Aorta (tissue), 5 donors: ENCODE results near the gene APAF1. TPM values are rescaled to one million over a fixed set of nuclear protein-coding genes. Genes with fewer than 3 reads are reported as not detected.

ENCODE experiments used
- ATAC-seq: fragments of 200-7000 bp; cut with Tn5 transposase; one replicate; pipeline ENCODE4 v1.9.1; 2022; ENCODE audit warnings: moderate library complexity; ENCODE audit not compliant: low FRiP score
- DNase-seq, 2 donors: peaks; one replicate each; pipeline ENCODE4 v3.0.0-alpha.2; 2020
- H3K27ac ChIP-seq, 2 donors: one replicate each; pipeline ENCODE4 v1.5.1; 2013; ENCODE audit warnings: low read length in 2 of 2, mild to moderate bottlenecking in 2 of 2, moderate library complexity in 2 of 2, control low read depth in 1 of 2, inconsistent platforms in 1 of 2, low read depth in 1 of 2
- H3K27me3 ChIP-seq, 2 donors: one replicate each; pipeline ENCODE4 v1.6.1; 2013; ENCODE audit warnings: control low read depth in 1 of 2, low read length in 1 of 2, mild to moderate bottlenecking in 1 of 2, moderate library complexity in 1 of 2; ENCODE audit not compliant: insufficient read depth in 2 of 2, control insufficient read depth in 1 of 2
- H3K36me3 ChIP-seq, 2 donors: one replicate each; pipeline ENCODE4 v1.6.1; 2013; ENCODE audit warnings: control low read depth in 1 of 2, low read length in 1 of 2, mild to moderate bottlenecking in 1 of 2; ENCODE audit not compliant: insufficient read depth in 2 of 2, control insufficient read depth in 1 of 2
- H3K4me1 ChIP-seq, 2 donors: one replicate each; pipeline ENCODE4 v1.6.1; 2013; ENCODE audit warnings: low read length in 2 of 2, control low read depth in 1 of 2, mild to moderate bottlenecking in 1 of 2, moderate library complexity in 1 of 2; ENCODE audit not compliant: insufficient read depth in 2 of 2, control insufficient read depth in 1 of 2
- H3K4me3 ChIP-seq, 2 donors: one replicate each; pipeline ENCODE4 v1.5.1; 2013; ENCODE audit warnings: low read length in 2 of 2, control low read depth in 1 of 2, mild to moderate bottlenecking in 1 of 2
- H3K9me3 ChIP-seq: one replicate; pipeline ENCODE4 v1.6.1; 2013; ENCODE audit warnings: mild to moderate bottlenecking, low read length; ENCODE audit not compliant: control insufficient read depth
- WGBS, 2 donors: extraction: QIAGEN DNeasy Blood & Tissue Kit; methylation state at CpG; one replicate each; pipeline ENCODE4 v1.1.7; 2013; 5-methylcytosine and 5-hydroxymethylcytosine counted together
- intact Hi-C, 2 donors: fragments of 100-400 bp; cut with DNase I; formaldehyde crosslinking; loops; one replicate each; pipeline versions ENCODE4 v1.14.2 to v1.15.0; 2022
- polyA plus RNA-seq, 2 donors: library from polyadenylated mRNA; stranded (reverse); fragments of 200-250 nt; gene quantifications; one replicate each; pipeline ENCODE4 v1.2.3, GENCODE V29; 2013
- total RNA-seq, 2 donors: library from RNA; stranded (reverse); fragmentation: NEBNext Ultra II Directional; extraction: Animal tissue kit (Norgen Biotek cat#: 25700); gene quantifications; one replicate each; pipeline ENCODE4 v1.2.1, GENCODE V29; 2021
- donor health status: healthy with polysubstance abuse.
- donor health status: Bipolar disorder and iron deficiency.
- donor health status: DM: no; HTN: no; CAD: no.
- donor health status: DM: no; HTN: no; CAD: no.
- donor health status: DM: yes; HTN: yes; CAD: no.

The APAF1 gene
- total and polyA plus RNA-seq, 4 donors = 5.6 to 30.4 (median 10.2) TPM

GRCh38 chr12:98772818-98773217, 127.7 kb downstream of the APAF1 start:
- ATAC-seq (no peak), DNase-seq (no peak)
- no peak overlapping the region for H3K4me3 ChIP-seq
- H3K27me3 ChIP-seq = no peaks in the 10 kb centered on the region
- H3K36me3 ChIP-seq = peaks cover 0 to 1% of the 10 kb centered on the region in 2 donors
- intact Hi-C loops = no loop called here
- no peaks in the 10 kb centered on the region for H3K9me3 ChIP-seq
- H3K4me1 ChIP-seq = no peaks in the 10 kb centered on the region
- H3K27ac ChIP-seq = no peak overlapping the region
- WGBS, 2 donors = 93 to 96% methylated on average over 3 of the region's 3 CpGs

DNA sequence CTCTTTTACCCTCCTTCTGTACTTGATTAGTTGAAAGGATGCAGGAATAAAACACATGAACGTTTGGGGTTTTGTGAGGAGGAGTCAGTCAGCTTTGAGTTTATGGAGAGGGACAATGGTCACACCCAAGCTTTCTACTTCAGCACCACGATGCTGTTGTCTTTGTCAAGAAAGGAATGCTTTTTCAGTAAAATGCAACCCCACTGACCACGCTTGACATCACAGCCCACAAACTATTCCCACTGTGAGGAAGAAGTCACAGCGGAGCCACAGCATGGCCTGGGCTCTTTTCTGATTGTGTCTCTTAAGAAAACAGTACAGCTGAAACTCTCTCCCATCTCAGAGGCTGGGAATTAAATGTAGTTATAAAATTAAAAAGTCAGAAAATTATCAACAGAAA, 135.2 kb downstream of the APAF1 start:
- H3K27me3 ChIP-seq = no peaks in the 10 kb centered on the region
- no peaks in the 10 kb centered on the region for H3K4me1 ChIP-seq
- H3K36me3 ChIP-seq = peaks cover 0 to 3% of the 10 kb centered on the region in 2 donors
- no peak overlapping the region for H3K27ac ChIP-seq
- intact Hi-C loops = no loop called here
- no peaks in the 10 kb centered on the region for H3K9me3 ChIP-seq
- WGBS, 2 donors = 63 to 64% methylated on average over 4 of the region's 4 CpGs
- ATAC-seq (no peak), DNase-seq (no peak)
- no peak overlapping the region for H3K4me3 ChIP-seq

DNA sequence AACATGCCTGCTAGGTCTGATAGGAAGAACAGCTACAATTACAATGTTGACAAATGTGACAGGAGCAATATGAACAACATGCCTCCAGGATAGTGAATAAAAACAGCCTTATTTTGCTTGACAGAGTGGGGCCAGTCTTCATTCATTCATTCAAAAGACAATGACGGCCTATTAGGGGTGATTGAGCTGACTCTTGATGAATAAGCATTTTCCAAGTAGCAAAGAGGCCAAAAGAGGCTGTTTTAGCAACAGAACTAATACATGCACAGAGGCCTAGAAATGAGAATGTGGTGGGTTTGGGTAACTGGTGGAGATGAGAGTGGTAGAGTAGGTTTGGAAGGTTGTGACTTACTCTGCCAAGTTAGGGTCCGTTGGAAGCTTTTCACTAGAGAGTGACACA, 138.3 kb downstream of the APAF1 start:
- 91 to 92% methylated on average over 2 of the region's 2 CpGs for WGBS, 2 donors
- no peak overlapping the region for H3K27ac ChIP-seq
- H3K4me3 ChIP-seq = no peak overlapping the region
- intact Hi-C loops = no loop called here
- ATAC-seq = no peak
- H3K36me3 ChIP-seq = peaks cover 0 to 3% of the 10 kb centered on the region in 2 donors
- no peaks in the 10 kb centered on the region for H3K9me3 ChIP-seq
- H3K27me3 ChIP-seq = no peaks in the 10 kb centered on the region
- no peak for DNase-seq
- no peaks in the 10 kb centered on the region for H3K4me1 ChIP-seq

Other genes starting within 250 kb of the APAF1 start
- 10 to 100 TPM; 32.5 to 48.3 TPM for gene TMPO, start 129.7 kb upstream of the APAF1 start, total RNA-seq
- 10 to 100 TPM; 15.2 to 18.8 TPM for gene TMPO, start 129.7 kb upstream of the APAF1 start, polyA plus RNA-seq
- gene SLC25A3, start 51.6 kb upstream of the APAF1 start, total RNA-seq = 100 to 1,000 TPM; 310 to 358 TPM
- gene SLC25A3, start 51.6 kb upstream of the APAF1 start, polyA plus RNA-seq = 100 to 1,000 TPM; 466 to 523 TPM
- gene IKBIP, start 502 bp upstream of the APAF1 start, total RNA-seq = 10 to 100 TPM; 18.3 to 27.3 TPM
- gene IKBIP, start 502 bp upstream of the APAF1 start, polyA plus RNA-seq = 10 to 100 TPM; 15.5 to 15.8 TPM